Smooth muscle cell (in vitro differentiated cells): ENCODE measurements around the gene DGKZ. TPM values are rescaled to one million over a fixed set of nuclear protein-coding genes. Genes with fewer than 3 reads are reported as not detected.
A peak's percentile ranks its signal among the peaks of the same experiment; 100 is the strongest.

Experiments
- DNase-seq: peaks from one replicate; lab custom pipeline; 2025; ENCODE audit not compliant: unreplicated experiment; lab: John Stamatoyannopoulos, UW
- H2AFZ ChIP-seq: fragments of 200-600 bp; sonication (generic); 2 replicates; pipeline ENCODE4 v1.6.0; 2016; ENCODE audit warnings: antibody characterized with exemption, low read depth, mild to moderate bottlenecking
- H3F3A ChIP-seq: fragments of 200-600 bp; sonication (generic); 2 replicates; pipeline ENCODE4 v1.6.0; 2017; ENCODE audit warnings: antibody characterized with exemption, low read depth
- H3K27ac ChIP-seq: fragments of 200-600 bp; sonication (generic); 2 replicates; pipeline ENCODE4 v1.5.1; 2016; ENCODE audit warnings: low read depth, mild to moderate bottlenecking
- H3K27me3 ChIP-seq: fragments of 200-600 bp; sonication (generic); 2 replicates; pipeline ENCODE4 v1.6.1; 2016; ENCODE audit warnings: low read depth, mild to moderate bottlenecking
- H3K36me3 ChIP-seq: fragments of 200-600 bp; sonication (generic); 2 replicates; pipeline ENCODE4 v1.5.1; 2016; ENCODE audit warnings: low read depth
- H3K4me1 ChIP-seq: fragments of 200-600 bp; sonication (generic); 2 replicates; pipeline ENCODE4 v1.5.1; 2016; ENCODE audit warnings: low read depth
- H3K4me2 ChIP-seq: fragments of 200-600 bp; sonication (generic); 2 replicates; pipeline ENCODE4 v1.6.0; 2016; ENCODE audit warnings: mild to moderate bottlenecking
- H3K4me3 ChIP-seq: fragments of 200-600 bp; sonication (generic); 2 replicates; pipeline ENCODE4 v1.5.1; 2016; ENCODE audit warnings: mild to moderate bottlenecking
- H3K79me2 ChIP-seq: fragments of 200-600 bp; sonication (generic); 2 replicates; pipeline ENCODE4 v1.6.0; 2016; ENCODE audit warnings: low read depth, mild to moderate bottlenecking
- H3K9ac ChIP-seq: fragments of 200-600 bp; sonication (generic); 2 replicates; pipeline ENCODE4 v1.6.0; 2016; ENCODE audit warnings: low read depth
- H3K9me3 ChIP-seq: fragments of 200-600 bp; sonication (generic); replicated peaks from 2 replicates; pipeline ENCODE4 v1.5.1; 2016; ENCODE audit warnings: low read depth
- H4K20me1 ChIP-seq: fragments of 200-600 bp; sonication (generic); 2 replicates; pipeline ENCODE4 v1.6.0; 2016; ENCODE audit warnings: low read depth
- CTCF ChIP-seq: fragments of 200-600 bp; sonication (generic); IDR thresholded peaks from 2 replicates; pipeline ENCODE4 v1.5.1; 2017; ENCODE audit warnings: borderline replicate concordance, mild to moderate bottlenecking, antibody characterized with exemption; ENCODE audit not compliant: insufficient read depth, poor library complexity, severe bottlenecking
- WGBS: methylation state at CpG from one replicate; pipeline ENCODE4 v1.1.7; 2016; ENCODE audit warnings: low lambda C conversion rate; 5-methylcytosine and 5-hydroxymethylcytosine counted together
- polyA plus RNA-seq: library from polyadenylated mRNA; unstranded; fragments of >200 nt; fragmentation: Nextera tagmentation; extraction: Ambion mirVana; gene quantifications from 2 replicates; pipeline ENCODE4 v1.2.1, GENCODE V29; 2016
- total RNA-seq: library from RNA; depleted of rRNA; stranded (reverse); fragments of >200 nt; gene quantifications from 2 replicates; pipeline ENCODE4 v1.2.3, GENCODE V29; 2014

Gene DGKZ
- total and polyA plus RNA-seq, 2 experiments from 2014 or later, result 30.7 to 42.1 TPM

DNA sequence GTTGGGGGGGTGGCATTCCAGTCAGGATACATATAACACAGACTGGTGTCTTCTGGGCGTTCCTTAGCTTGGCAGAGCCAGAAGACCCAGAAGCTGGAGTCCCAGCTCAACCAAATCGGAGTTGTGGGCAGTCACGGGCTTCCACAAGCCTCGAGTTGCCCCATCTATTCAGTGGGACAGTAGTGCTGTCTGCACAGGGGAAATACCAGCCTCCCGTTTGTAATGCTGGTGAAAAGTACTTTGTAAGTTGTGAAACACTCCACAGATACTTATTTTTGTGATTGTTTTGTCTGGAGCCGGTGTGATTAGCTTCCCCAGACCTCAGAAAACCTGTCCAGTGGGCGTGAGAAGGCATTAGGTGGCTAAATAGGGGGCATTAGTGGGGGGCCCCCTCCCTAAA is 13.6 kb downstream of the DGKZ start:
- no peak for TF ChIP-seq CTCF
- WGBS, result 69% methylated on average over 7 of the region's 7 CpGs
- Histone ChIP-seq H3K4me2 (peak overlapping the region; percentile 74), H3F3A (no peaks in the 10 kb centered on the region), H3K4me3 (no peak overlapping the region), H3K9me3 (no peaks in the 10 kb centered on the region), H3K9ac (peak overlapping the region; percentile 28), H3K4me1 (peaks cover 20% of the 10 kb centered on the region), H2AFZ (no peak overlapping the region), H3K36me3 (no peaks in the 10 kb centered on the region), H3K27ac (peak overlapping the region; percentile 38), H3K79me2 (peaks cover 57% of the 10 kb centered on the region), H4K20me1 (peaks cover 87% of the 10 kb centered on the region), H3K27me3 (no peaks in the 10 kb centered on the region)
- DNase-seq, result no peak

GRCh38 chr11:46361283-46362155 is 14.3 kb downstream of the DGKZ start:
- H3K27me3 ChIP-seq, result no peaks in the 10 kb centered on the region
- H3K4me2 ChIP-seq, result peak overlapping the region; percentile 74
- peaks cover 53% of the 10 kb centered on the region for H3K79me2 ChIP-seq
- peak overlapping the region; percentile 28 for H3K9ac ChIP-seq
- H3K4me1 ChIP-seq, result peaks cover 20% of the 10 kb centered on the region
- no peak overlapping the region for H3K4me3 ChIP-seq
- peak overlapping the region; percentile 38 for H3K27ac ChIP-seq
- no peaks in the 10 kb centered on the region for H3K36me3 ChIP-seq
- no peak overlapping the region for H2AFZ ChIP-seq
- H4K20me1 ChIP-seq, result peaks cover 88% of the 10 kb centered on the region
- no peak for DNase-seq
- H3F3A ChIP-seq, result no peaks in the 10 kb centered on the region
- no peaks in the 10 kb centered on the region for H3K9me3 ChIP-seq
- WGBS, result 55% methylated on average over 23 of the region's 26 CpGs
- TF ChIP-seq CTCF, result no peak

DNA sequence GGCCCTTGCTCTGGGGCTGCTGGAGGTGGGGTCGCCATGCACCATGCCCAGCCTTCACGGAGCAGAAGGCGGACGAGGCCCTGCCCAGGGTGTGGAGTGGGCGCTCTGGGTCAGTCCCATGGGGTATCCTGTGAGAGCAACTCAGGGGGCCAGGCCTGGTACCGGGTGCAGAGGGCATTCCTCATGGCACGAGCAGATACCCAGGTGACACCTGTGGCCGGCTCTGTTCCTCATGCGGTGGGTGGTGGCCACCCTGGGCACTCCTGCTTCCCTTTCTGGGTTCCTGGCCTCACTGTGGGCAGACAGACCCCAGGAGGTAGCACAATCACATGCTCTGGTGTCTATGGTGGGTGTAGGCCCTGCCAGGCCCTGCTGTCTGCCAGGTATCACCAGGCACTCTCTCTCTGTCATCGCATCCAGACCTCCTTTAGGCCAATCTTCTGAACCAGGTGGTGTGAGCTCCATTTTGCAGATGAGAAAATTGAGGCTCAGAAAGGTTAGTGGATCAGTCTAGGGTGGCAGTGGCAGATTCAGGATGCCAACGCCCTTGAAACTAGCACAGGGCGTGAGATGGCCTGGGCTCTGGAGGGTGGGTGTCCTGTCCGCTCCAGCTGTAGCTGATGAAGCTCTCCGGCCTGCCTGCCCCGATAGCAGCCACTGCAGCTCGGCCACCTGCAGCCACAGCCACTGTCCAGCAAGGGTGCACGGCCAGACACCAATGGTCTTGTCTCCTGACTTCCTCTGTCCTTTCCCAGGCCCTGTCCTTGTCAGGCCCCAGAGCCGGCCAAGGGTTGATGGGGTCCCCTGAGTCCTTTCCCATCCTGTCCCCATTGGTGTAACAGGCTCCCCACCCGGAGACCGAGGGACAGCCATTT is 15.1 kb downstream of the DGKZ start:
- Histone ChIP-seq H3K27ac (peak overlapping the region; percentile 67), H3K9ac (peak overlapping the region; percentile 65), H3K27me3 (no peaks in the 10 kb centered on the region), H4K20me1 (peaks cover 88% of the 10 kb centered on the region), H3F3A (no peaks in the 10 kb centered on the region), H2AFZ (no peak overlapping the region), H3K9me3 (no peaks in the 10 kb centered on the region), H3K79me2 (peaks cover 48% of the 10 kb centered on the region), H3K4me1 (peaks cover 17% of the 10 kb centered on the region), H3K36me3 (no peaks in the 10 kb centered on the region), H3K4me2 (peak overlapping the region; percentile 74), H3K4me3 (no peak overlapping the region)
- WGBS, result 92% methylated on average over 20 of the region's 20 CpGs
- DNase-seq, result no peak
- no peak for TF ChIP-seq CTCF
